CD14-positive monocyte (primary cell): ENCODE data around the gene FIGN. TPM values are rescaled to one million over a fixed set of nuclear protein-coding genes. Genes with fewer than 3 reads are reported as not detected.
A peak's percentile ranks its signal among the peaks of the same experiment; 100 is the strongest.

ENCODE experiments used
- DNase-seq, 3 donors: peaks; one replicate each; pipeline ENCODE4 v3.0.0-alpha.2; 2011 to 2022
- H2AFZ ChIP-seq: 2 replicates; pipeline ENCODE4 v1.6.0; 2012; ENCODE audit warnings: mild to moderate bottlenecking, low read depth, low read length, inconsistent platforms; ENCODE audit not compliant: insufficient read depth, poor library complexity, severe bottlenecking
- H3K27ac ChIP-seq, 2 donors: 1 replicate in 1 of 2; 2 replicates in 1 of 2; pipeline ENCODE4 v1.5.1; 2012 to 2013; ENCODE audit warnings: low read length in 2 of 2, control low read depth in 1 of 2, inconsistent platforms in 1 of 2, low read depth in 1 of 2, mild to moderate bottlenecking in 1 of 2
- H3K27me3 ChIP-seq, 2 donors: one replicate each; pipeline versions ENCODE4 v1.6.0 to v1.6.1; 2011 to 2013; ENCODE audit warnings: low read length in 2 of 2; ENCODE audit not compliant: control insufficient read depth in 2 of 2, insufficient read depth in 2 of 2
- H3K36me3 ChIP-seq, 2 donors: replicated peaks in 1 of 2; 1 replicate in 1 of 2; 2 replicates in 1 of 2; pipeline versions ENCODE4 v1.5.1 to v1.6.1; 2012 to 2013; ENCODE audit warnings: low read length in 2 of 2, control low read depth in 1 of 2, inconsistent platforms in 1 of 2, mild to moderate bottlenecking in 1 of 2; ENCODE audit not compliant: insufficient read depth in 2 of 2, control insufficient read depth in 1 of 2
- H3K4me1 ChIP-seq, 2 donors: 1 replicate in 1 of 2; 2 replicates in 1 of 2; pipeline versions ENCODE4 v1.5.1 to v1.6.1; 2012 to 2013; ENCODE audit warnings: low read length in 2 of 2, control low read depth in 1 of 2, inconsistent platforms in 1 of 2, mild to moderate bottlenecking in 1 of 2, moderate library complexity in 1 of 2; ENCODE audit not compliant: insufficient read depth in 2 of 2, control insufficient read depth in 1 of 2
- H3K4me2 ChIP-seq: replicated peaks from 2 replicates; pipeline ENCODE3; 2012; ENCODE audit warnings: low read length, moderate library complexity, mild to moderate bottlenecking; ENCODE audit not compliant: poor library complexity, severe bottlenecking; ENCODE audit errors: extremely low read depth
- H3K4me3 ChIP-seq, 3 experiments: fragments of 200-600 bp in 1 of 3; sonication (generic) in 1 of 3; replicated peaks in 1 of 3; 1 replicate in 2 of 3; 2 replicates in 1 of 3; pipeline ENCODE4 v1.5.1; 2011 to 2013; ENCODE audit warnings: low read length in 3 of 3, mild to moderate bottlenecking in 3 of 3, control low read depth in 2 of 3, low read depth in 2 of 3, inconsistent platforms in 1 of 3, moderate library complexity in 1 of 3
- H3K79me2 ChIP-seq: 2 replicates; pipeline ENCODE4 v1.6.0; 2012; ENCODE audit warnings: mild to moderate bottlenecking, control low read depth, inconsistent platforms, low read length, moderate library complexity; ENCODE audit not compliant: insufficient read depth
- H3K9ac ChIP-seq: 2 replicates; pipeline ENCODE4 v1.6.0; 2017; ENCODE audit warnings: low read length, mild to moderate bottlenecking; ENCODE audit not compliant: insufficient read depth, poor library complexity, severe bottlenecking
- H3K9me3 ChIP-seq, 2 donors: replicated peaks in 1 of 2; 1 replicate in 1 of 2; 2 replicates in 1 of 2; pipeline versions ENCODE4 v1.5.1 to v1.6.1; 2012 to 2013; ENCODE audit warnings: low read length in 2 of 2, control low read depth in 1 of 2; ENCODE audit not compliant: control insufficient read depth in 1 of 2, insufficient read depth in 1 of 2
- H4K20me1 ChIP-seq: 2 replicates; pipeline ENCODE4 v1.6.0; 2012; ENCODE audit warnings: mild to moderate bottlenecking, low read length, control low read depth, moderate library complexity; ENCODE audit not compliant: insufficient read depth
- H3K27ac Mint-ChIP-seq, 7 donors: one replicate each; pipeline ENCODE4 v1.8.0; 2020; ENCODE audit warnings: mild to moderate bottlenecking in 7 of 7, mixed read lengths in 7 of 7, moderate library complexity in 6 of 7, inconsistent platforms in 2 of 7
- H3K27me3 Mint-ChIP-seq, 3 donors: one replicate each; pipeline ENCODE4 v1.8.0; 2021 to 2022; ENCODE audit warnings: low read depth in 3 of 3, mild to moderate bottlenecking in 3 of 3, mixed read lengths in 3 of 3, moderate library complexity in 3 of 3, inconsistent platforms in 1 of 3
- H3K36me3 Mint-ChIP-seq, 2 donors: one replicate each; pipeline ENCODE4 v1.8.0; 2020; ENCODE audit warnings: mixed read lengths in 2 of 2, inconsistent platforms in 1 of 2, mild to moderate bottlenecking in 1 of 2
- H3K4me1 Mint-ChIP-seq: one replicate; pipeline ENCODE4 v1.8.0; 2020; ENCODE audit warnings: mild to moderate bottlenecking, mixed read lengths
- H3K4me3 Mint-ChIP-seq, 2 donors: one replicate each; pipeline ENCODE4 v1.8.0; 2020; ENCODE audit warnings: mild to moderate bottlenecking in 2 of 2, mixed read lengths in 2 of 2, moderate library complexity in 1 of 2
- H3K9me3 Mint-ChIP-seq, 7 donors: one replicate each; pipeline ENCODE4 v1.8.0; 2020 to 2022; ENCODE audit warnings: mixed read lengths in 7 of 7, mild to moderate bottlenecking in 6 of 7, moderate library complexity in 6 of 7, inconsistent platforms in 2 of 7
- WGBS: methylation state at CpG from one replicate; pipeline ENCODE4 v1.1.5; 2013; ENCODE audit warnings: missing lambda C conversion rate; ENCODE audit not compliant: insufficient coverage; 5-methylcytosine and 5-hydroxymethylcytosine counted together
- intact Hi-C, 2 donors: fragments of 100-400 bp; cut with micrococcal nuclease; formaldehyde crosslinking; loops; one replicate each; pipeline versions ENCODE4 v1.15.0 to v1.15.1; 2023
- polyA plus RNA-seq, 3 donors: library from polyadenylated mRNA; depleted of rRNA in 1 of 3; unstranded in 2 of 3; stranded (reverse) in 1 of 3; fragments of 300-500 nt in 2 of 3; fragments of >200 nt in 1 of 3; fragmentation: Illumina TruSeq in 2 of 3; gene quantifications; 1 replicate in 2 of 3; 2 replicates in 1 of 3; pipeline ENCODE4 v1.2.3, GENCODE V29; 2012 to 2021
- TF ChIP-seq, protein P1 (sequence below): fragments of 200-600 bp; IDR thresholded peaks from one replicate; pipeline ENCODE4 v1.8.0; 2022; ENCODE audit warnings: antibody characterized with exemption, mild to moderate bottlenecking

The FIGN gene
- polyA plus RNA-seq, 3 donors: not detected

DNA sequence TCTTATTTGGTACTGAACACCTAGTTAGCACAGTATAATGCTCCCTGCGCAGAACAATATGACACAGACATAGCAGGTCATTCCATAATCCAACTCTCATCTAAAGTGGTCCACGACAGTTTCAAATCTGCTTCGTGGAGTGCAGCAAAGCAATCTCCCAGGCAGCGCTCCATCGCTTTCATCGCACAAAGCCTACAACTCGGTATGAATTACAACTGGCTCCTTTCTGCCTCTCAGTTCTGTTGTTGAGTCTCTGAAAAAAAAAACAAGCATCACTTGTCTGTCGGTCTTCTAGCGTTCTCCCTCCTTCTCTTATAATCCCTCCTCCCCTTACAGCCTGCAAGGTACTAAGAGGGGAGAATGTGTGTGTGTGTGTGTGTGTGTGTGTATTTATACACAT, 123.5 kb downstream of the FIGN start:
- Mint-ChIP-seq H3K36me3 (no peaks in the 10 kb centered on the region), H3K27me3 (peaks cover 0 to 4% (median 0%) of the 10 kb centered on the region in 3 donors), H3K4me1 (no peaks in the 10 kb centered on the region), H3K4me3 (no peak overlapping the region), H3K27ac (peak overlapping the region in 1 of 7 donors; percentile 43), H3K9me3 (peaks cover 0 to 3% (median 0%) of the 10 kb centered on the region in 7 donors)
- Histone ChIP-seq H3K79me2 (no peaks in the 10 kb centered on the region), H4K20me1 (no peaks in the 10 kb centered on the region), H3K4me2 (no peak overlapping the region), H3K4me1 (no peaks in the 10 kb centered on the region), H3K9ac (no peak overlapping the region), H3K36me3 (no peaks in the 10 kb centered on the region), H3K27ac (no peak overlapping the region), H3K9me3 (no peaks in the 10 kb centered on the region), H3K4me3 (no peak overlapping the region), H3K27me3 (no peaks in the 10 kb centered on the region), H2AFZ (no peak overlapping the region)
- no peak for DNase-seq
- TF ChIP-seq, protein P1, sequence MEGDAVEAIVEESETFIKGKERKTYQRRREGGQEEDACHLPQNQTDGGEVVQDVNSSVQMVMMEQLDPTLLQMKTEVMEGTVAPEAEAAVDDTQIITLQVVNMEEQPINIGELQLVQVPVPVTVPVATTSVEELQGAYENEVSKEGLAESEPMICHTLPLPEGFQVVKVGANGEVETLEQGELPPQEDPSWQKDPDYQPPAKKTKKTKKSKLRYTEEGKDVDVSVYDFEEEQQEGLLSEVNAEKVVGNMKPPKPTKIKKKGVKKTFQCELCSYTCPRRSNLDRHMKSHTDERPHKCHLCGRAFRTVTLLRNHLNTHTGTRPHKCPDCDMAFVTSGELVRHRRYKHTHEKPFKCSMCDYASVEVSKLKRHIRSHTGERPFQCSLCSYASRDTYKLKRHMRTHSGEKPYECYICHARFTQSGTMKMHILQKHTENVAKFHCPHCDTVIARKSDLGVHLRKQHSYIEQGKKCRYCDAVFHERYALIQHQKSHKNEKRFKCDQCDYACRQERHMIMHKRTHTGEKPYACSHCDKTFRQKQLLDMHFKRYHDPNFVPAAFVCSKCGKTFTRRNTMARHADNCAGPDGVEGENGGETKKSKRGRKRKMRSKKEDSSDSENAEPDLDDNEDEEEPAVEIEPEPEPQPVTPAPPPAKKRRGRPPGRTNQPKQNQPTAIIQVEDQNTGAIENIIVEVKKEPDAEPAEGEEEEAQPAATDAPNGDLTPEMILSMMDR: no peak
- intact Hi-C loops: no loop called here
- 87% methylated on average over 7 of the region's 9 CpGs for whole genome bisulfite sequencing

DNA sequence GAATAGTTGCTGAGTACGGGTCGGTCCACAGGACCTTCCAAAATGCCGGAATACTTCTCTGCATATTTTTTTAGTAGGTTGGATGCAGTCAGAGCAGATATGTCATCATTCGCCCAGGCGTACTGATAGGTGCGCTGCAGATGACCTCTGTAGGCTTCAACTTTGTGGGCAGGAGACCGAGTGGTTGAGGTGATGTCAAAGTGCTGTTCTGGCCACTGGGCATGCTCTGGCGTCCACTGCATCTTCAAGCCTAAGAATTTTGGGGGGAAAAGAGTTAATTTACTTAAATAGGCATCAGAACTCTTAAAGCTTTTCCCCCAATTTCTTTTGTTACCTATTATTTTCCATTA, 124.3 kb downstream of the FIGN start:
- no peaks in the 10 kb centered on the region for H4K20me1 ChIP-seq
- 93% methylated on average over 7 of the region's 8 CpGs for WGBS
- H3K4me2 ChIP-seq: no peak overlapping the region
- peaks cover 0 to 4% (median 0%) of the 10 kb centered on the region in 3 donors for H3K27me3 Mint-ChIP-seq
- no peak overlapping the region for H2AFZ ChIP-seq
- TF ChIP-seq, protein P1: no peak
- H3K36me3 ChIP-seq: no peaks in the 10 kb centered on the region
- H3K79me2 ChIP-seq: no peaks in the 10 kb centered on the region
- no peak overlapping the region for H3K4me3 ChIP-seq
- no peaks in the 10 kb centered on the region for H3K36me3 Mint-ChIP-seq
- peaks cover 0 to 3% (median 0%) of the 10 kb centered on the region in 7 donors for H3K9me3 Mint-ChIP-seq
- no peaks in the 10 kb centered on the region for H3K9me3 ChIP-seq
- H3K4me3 Mint-ChIP-seq: no peak overlapping the region
- no peak for DNase-seq
- H3K4me1 ChIP-seq: no peaks in the 10 kb centered on the region
- H3K27ac ChIP-seq: no peak overlapping the region
- no peaks in the 10 kb centered on the region for H3K4me1 Mint-ChIP-seq
- H3K27me3 ChIP-seq: no peaks in the 10 kb centered on the region
- H3K27ac Mint-ChIP-seq: no peak overlapping the region
- no peak overlapping the region for H3K9ac ChIP-seq
- intact Hi-C loops: no loop called here
